ENCODE data around the gene TUBG1. TPM values are rescaled to one million over a fixed set of nuclear protein-coding genes. Genes with fewer than 3 reads are reported as not detected.

The TUBG1 gene
- total and polyA plus RNA-seq, 4 donors: 12.5 to 51.1 (median 27.1) TPM

DNA sequence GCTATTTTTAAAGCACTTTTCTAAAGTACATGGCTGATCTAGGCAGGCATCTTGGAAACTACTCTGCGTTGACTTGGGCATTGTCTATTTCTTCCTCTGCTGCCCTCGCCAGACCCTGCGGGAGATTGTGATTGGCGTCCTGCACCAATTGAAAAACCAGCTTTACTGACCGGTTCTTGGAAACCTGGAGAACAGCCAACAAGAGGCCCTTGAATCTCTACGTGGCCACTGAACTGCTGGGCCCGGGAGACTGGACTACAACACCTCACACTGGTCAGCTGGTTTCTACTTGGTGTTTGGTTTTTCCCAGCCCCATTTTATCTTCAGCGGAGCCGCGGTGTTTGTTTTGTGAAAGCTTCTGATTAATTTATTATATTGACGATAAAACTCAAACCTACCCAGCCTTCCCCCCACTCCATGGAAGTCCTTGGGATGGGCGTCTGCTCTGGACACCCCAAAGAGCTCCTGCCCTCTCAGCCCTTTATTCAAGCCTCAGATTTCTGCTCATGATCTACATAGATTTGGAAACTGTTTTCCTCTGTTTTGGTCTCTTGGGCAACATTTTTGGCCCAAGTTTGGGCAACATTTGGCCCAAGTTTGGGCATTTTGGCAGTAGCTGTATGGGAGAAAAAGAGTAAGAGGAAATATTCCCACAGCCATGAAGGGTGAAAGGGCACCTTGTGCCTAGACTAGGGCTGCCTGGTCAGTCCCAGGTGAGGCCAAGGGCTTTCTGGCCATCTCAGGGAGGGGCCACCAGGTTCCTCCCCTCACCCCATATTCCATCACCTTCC is 37.9 kb upstream of the TUBG1 start:
- H3K9ac ChIP-seq (ENCODE audit: low read depth in 1 of 2, low read length in 2 of 2): no peak overlapping the region
- no peaks in the 10 kb centered on the region for H3K9me3 ChIP-seq (ENCODE audit: control insufficient read depth in 4 of 4, low read length in 3 of 4)
- WGBS: 60% methylated on average over 12 of the region's 12 CpGs
- no peak for DNase-seq (ENCODE audit: low spot score)
- H3K36me3 ChIP-seq (ENCODE audit: control insufficient read depth in 4 of 4, insufficient read depth in 3 of 4, low read depth in 1 of 4, low read length in 3 of 4): peaks cover 11 to 51% (median 34%) of the 10 kb centered on the region in 4 donors
- peak overlapping the region; percentile 23 to 25 for H3K27ac ChIP-seq (ENCODE audit: low read depth in 1 of 2, low read length in 2 of 2)
- H3K27me3 ChIP-seq (ENCODE audit: control insufficient read depth in 4 of 4, insufficient read depth in 4 of 4, low read length in 3 of 4): no peaks in the 10 kb centered on the region
- peak in 1 of 2 donors; percentile 18 for TF ChIP-seq HNF4A (conservative IDR thresholded peaks at IDR 0.05)
- TF ChIP-seq, protein P1, sequence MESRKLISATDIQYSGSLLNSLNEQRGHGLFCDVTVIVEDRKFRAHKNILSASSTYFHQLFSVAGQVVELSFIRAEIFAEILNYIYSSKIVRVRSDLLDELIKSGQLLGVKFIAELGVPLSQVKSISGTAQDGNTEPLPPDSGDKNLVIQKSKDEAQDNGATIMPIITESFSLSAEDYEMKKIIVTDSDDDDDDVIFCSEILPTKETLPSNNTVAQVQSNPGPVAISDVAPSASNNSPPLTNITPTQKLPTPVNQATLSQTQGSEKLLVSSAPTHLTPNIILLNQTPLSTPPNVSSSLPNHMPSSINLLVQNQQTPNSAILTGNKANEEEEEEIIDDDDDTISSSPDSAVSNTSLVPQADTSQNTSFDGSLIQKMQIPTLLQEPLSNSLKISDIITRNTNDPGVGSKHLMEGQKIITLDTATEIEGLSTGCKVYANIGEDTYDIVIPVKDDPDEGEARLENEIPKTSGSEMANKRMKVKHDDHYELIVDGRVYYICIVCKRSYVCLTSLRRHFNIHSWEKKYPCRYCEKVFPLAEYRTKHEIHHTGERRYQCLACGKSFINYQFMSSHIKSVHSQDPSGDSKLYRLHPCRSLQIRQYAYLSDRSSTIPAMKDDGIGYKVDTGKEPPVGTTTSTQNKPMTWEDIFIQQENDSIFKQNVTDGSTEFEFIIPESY (IDR thresholded peaks at IDR 0.05): peak; percentile 10
- TF ChIP-seq RXRA (IDR thresholded peaks at IDR 0.05): peak in 1 of 2 donors; percentile 23
- no peak for TF ChIP-seq EGR1 (IDR thresholded peaks at IDR 0.05; ENCODE audit: low read depth in 2 of 2)
- H3K4me3 ChIP-seq (ENCODE audit: low read depth in 1 of 3, low read length in 3 of 3): no peak overlapping the region
- H3K4me1 ChIP-seq (ENCODE audit: control insufficient read depth in 4 of 4, insufficient read depth in 4 of 4, low read length in 3 of 4): peaks cover under 1 to 40% (median 27%) of the 10 kb centered on the region in 4 donors

DNA sequence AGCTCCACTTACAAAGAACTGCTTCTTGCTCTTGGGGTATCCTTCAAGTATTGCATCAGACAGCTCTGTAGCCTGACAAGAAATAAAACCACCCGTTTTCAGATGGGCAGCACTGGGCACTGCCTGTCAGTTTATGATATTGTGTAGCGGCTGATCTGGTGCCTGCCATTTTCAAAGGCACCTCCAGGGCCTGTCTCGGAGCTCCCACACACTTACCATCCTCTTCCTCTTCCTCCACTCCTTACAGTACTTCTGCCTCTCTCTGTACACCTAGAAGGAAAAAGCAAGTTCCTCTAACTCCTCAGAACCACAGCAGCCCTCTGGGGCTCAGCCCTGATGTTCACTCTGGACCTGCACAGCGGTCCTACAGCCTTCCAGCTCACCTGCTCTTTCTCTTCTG is 36.4 kb upstream of the TUBG1 start:
- Histone ChIP-seq H3K27me3 (ENCODE audit: control insufficient read depth in 4 of 4, insufficient read depth in 4 of 4, low read length in 3 of 4) (no peaks in the 10 kb centered on the region), H3K4me3 (ENCODE audit: low read depth in 1 of 3, low read length in 3 of 3) (no peak overlapping the region), H3K36me3 (ENCODE audit: control insufficient read depth in 4 of 4, insufficient read depth in 3 of 4, low read depth in 1 of 4, low read length in 3 of 4) (peaks cover 11 to 51% (median 34%) of the 10 kb centered on the region in 4 donors), H3K9ac (ENCODE audit: low read depth in 1 of 2, low read length in 2 of 2) (no peak overlapping the region), H3K9me3 (ENCODE audit: control insufficient read depth in 4 of 4, low read length in 3 of 4) (no peaks in the 10 kb centered on the region), H3K27ac (ENCODE audit: low read depth in 1 of 2, low read length in 2 of 2) (no peak overlapping the region), H3K4me1 (ENCODE audit: control insufficient read depth in 4 of 4, insufficient read depth in 4 of 4, low read length in 3 of 4) (peaks cover 0 to 45% (median 28%) of the 10 kb centered on the region in 4 donors)
- WGBS: 87% methylated on average over 4 of the region's 4 CpGs
- DNase-seq (ENCODE audit: low spot score): no peak
- TF ChIP-seq RAD21 (IDR thresholded peaks at IDR 0.05) (no peak), NR2F2 (IDR thresholded peaks at IDR 0.05) (no peak), HNF4G (IDR thresholded peaks at IDR 0.05) (no peak)
- TF ChIP-seq, protein P2, sequence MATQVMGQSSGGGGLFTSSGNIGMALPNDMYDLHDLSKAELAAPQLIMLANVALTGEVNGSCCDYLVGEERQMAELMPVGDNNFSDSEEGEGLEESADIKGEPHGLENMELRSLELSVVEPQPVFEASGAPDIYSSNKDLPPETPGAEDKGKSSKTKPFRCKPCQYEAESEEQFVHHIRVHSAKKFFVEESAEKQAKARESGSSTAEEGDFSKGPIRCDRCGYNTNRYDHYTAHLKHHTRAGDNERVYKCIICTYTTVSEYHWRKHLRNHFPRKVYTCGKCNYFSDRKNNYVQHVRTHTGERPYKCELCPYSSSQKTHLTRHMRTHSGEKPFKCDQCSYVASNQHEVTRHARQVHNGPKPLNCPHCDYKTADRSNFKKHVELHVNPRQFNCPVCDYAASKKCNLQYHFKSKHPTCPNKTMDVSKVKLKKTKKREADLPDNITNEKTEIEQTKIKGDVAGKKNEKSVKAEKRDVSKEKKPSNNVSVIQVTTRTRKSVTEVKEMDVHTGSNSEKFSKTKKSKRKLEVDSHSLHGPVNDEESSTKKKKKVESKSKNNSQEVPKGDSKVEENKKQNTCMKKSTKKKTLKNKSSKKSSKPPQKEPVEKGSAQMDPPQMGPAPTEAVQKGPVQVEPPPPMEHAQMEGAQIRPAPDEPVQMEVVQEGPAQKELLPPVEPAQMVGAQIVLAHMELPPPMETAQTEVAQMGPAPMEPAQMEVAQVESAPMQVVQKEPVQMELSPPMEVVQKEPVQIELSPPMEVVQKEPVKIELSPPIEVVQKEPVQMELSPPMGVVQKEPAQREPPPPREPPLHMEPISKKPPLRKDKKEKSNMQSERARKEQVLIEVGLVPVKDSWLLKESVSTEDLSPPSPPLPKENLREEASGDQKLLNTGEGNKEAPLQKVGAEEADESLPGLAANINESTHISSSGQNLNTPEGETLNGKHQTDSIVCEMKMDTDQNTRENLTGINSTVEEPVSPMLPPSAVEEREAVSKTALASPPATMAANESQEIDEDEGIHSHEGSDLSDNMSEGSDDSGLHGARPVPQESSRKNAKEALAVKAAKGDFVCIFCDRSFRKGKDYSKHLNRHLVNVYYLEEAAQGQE (IDR thresholded peaks at IDR 0.05): no peak

DNA sequence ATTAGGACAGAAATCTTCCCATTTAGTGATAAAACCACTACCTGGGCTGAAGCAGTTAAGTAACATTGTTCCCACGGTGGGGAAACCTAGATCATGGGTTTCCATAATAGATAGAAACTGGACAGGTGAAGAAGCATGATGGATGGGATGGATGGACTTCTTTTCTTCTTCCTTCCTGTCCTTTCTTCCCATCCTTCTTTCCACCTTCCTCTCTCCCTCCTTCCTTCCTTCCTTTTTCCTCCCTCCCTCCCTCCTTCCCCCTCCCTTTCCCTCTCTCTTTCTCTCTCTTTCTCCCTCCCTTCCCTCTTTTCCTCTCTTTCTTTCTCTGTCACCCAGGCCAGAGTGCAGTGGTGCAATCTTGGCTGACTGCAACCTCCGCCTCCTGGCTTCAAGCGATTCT is 35.0 kb upstream of the TUBG1 start:
- no peak for DNase-seq (ENCODE audit: low spot score)
- no peaks in the 10 kb centered on the region for H3K9me3 ChIP-seq (ENCODE audit: control insufficient read depth in 4 of 4, low read length in 3 of 4)
- TF ChIP-seq HNF4G (IDR thresholded peaks at IDR 0.05) (no peak), RAD21 (IDR thresholded peaks at IDR 0.05) (no peak), FOXA1 (IDR thresholded peaks at IDR 0.05) (no peak)
- H3K4me3 ChIP-seq (ENCODE audit: low read depth in 1 of 3, low read length in 3 of 3): no peak overlapping the region
- H3K27me3 ChIP-seq (ENCODE audit: control insufficient read depth in 4 of 4, insufficient read depth in 4 of 4, low read length in 3 of 4): no peaks in the 10 kb centered on the region
- no peak overlapping the region for H3K9ac ChIP-seq (ENCODE audit: low read depth in 1 of 2, low read length in 2 of 2)
- H3K27ac ChIP-seq (ENCODE audit: low read depth in 1 of 2, low read length in 2 of 2): no peak overlapping the region
- peaks cover 11 to 40% (median 26%) of the 10 kb centered on the region in 4 donors for H3K36me3 ChIP-seq (ENCODE audit: control insufficient read depth in 4 of 4, insufficient read depth in 3 of 4, low read depth in 1 of 4, low read length in 3 of 4)
- H3K4me1 ChIP-seq (ENCODE audit: control insufficient read depth in 4 of 4, insufficient read depth in 4 of 4, low read length in 3 of 4): peaks cover 3 to 43% (median 26%) of the 10 kb centered on the region in 4 donors
- 82% methylated on average over 3 of the region's 3 CpGs for WGBS

Measured in liver (tissue), 9 donors.